NCI-H2081 treated with DMSO at 0.1 percent for 48 hours (cell line): ENCODE measurements around the gene DLG2.
"Not testable (repeated sequence)": the region's sequence is repeated elsewhere in the genome, so short reads cannot be mapped to it uniquely, and the experiment has no call there.

Experiments
- DNase-seq: peaks from one replicate; lab custom pipeline; 2025; lab: John Stamatoyannopoulos, UW

Gene DLG2

GRCh38 chr11:85444479-85444878 is 182.7 kb downstream of the DLG2 start:
- DNase-seq, result no peak

DNA sequence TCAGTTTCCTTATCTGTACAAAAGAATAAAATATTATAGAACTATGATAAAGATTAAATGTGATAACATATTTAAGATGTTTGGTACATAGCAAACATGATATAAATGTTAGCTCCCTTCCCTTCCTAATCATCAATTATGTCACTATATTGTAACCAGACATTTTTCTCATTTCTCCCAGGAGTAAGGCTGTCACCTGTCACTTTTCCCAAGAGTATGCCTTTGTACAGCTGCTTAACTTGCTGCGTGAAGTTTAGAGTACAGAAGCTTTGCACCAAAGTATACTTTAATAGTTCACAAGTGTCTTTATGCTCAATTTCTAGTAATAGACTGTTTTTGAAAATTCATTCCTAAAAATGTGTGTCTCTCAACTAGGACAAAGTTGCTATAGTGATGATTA is 186.9 kb downstream of the DLG2 start:
- DNase-seq, result no peak

DNA sequence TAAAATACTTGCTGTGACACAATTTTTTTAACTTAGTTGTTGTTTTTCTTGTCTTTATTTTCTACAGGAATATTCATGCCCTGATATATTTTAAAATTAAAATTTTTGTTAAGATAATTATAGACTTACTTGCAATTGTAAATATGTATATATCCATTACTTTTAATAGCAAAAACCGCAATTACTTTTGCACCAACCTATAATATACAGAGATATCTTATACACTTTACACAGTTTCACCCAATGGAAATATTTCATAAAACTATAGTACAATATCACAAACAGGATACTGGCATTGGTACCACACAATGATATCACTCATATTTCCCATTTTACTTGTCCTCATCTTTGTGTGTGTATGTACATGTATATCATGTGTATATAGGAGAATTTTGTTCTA is 188.8 kb downstream of the DLG2 start:
- DNase-seq, result no peak

GRCh38 chr11:85431319-85431718 is 195.8 kb downstream of the DLG2 start:
- DNase-seq, result no peak

DNA sequence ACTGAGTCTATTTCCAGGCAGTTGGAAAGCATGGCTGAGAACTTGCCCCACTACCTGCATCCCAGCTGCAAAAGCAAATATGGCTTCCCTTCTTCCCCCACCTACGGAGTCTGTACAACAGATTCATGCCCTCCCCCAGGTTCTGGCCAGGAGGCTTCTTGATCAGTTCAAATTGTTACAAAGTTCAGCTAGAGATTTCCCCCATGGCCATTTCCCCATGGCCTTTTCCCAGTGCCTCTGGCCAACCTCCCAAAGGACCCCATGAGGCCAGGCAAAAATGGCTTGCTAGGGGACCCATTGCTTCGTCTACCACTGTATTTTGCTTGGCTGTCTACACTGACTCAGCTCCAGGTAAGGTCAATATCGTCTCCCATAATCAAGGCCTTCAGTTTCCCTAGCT is 203.3 kb downstream of the DLG2 start:
- no peak for DNase-seq

DNA sequence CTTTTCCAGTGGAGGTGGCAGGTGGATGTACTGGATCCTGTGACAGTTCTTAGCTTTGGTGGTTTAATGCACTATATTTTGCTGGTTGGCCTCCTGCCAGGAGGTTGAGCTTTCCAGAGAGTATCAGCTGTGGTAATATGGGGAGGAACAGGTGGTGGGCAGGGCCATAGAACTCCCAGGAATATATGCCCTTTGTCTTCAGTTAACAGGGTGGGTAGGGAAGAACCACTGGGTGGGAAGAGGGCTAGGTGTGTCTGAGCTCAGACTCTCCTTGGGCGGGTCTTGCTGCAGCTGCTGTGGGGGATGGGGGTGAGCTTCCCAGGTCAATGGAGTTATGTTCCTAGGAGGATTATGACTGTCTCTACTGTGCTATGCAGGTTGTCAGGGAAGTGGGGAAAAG is 203.8 kb downstream of the DLG2 start:
- DNase-seq, result no peak

DNA sequence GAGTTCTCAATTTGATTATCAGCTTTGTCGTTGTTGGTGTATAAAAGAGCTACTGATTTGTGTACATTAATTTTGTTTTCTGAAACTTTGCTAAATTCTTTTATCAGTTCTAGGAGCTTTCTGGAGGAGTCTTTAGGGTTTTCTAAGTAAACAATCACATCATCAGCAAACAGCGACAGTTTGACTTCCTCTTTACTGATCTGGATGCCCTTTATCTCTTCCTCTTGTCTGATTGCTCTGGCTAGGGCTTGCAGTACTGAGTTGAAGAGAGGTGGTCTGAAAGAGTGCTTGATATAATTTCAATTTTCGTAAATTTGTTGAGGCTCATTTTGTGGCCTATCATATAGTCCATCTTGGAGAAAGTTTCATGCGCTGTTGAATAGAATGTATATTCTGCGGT is 213.0 kb downstream of the DLG2 start:
- no peak for DNase-seq

DNA sequence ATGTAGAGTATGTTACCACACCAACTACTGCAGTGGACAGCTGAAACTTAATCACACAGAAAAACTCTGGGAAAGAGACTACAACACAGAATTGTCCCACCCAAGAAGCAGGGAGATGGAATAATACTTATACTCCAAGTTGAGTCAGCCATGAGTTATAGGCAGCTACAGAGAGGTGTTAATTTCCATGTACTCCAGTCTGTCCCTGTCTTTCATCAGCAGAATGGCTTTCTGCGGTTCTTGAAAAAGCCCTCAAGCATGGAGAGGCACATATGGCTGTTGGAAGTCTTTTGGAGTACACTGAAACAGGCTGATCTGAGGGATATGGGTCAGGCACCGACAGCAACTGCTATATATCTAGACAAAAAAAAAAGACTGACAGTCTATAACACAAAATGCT is 219.5 kb downstream of the DLG2 start:
- DNase-seq, result no peak

GRCh38 chr11:85406841-85407240 is 220.3 kb downstream of the DLG2 start:
- no peak for DNase-seq

GRCh38 chr11:85406316-85406715 is 220.8 kb downstream of the DLG2 start:
- no peak for DNase-seq

GRCh38 chr11:85395515-85396055 is 231.6 kb downstream of the DLG2 start:
- DNase-seq, result not testable (repeated sequence)

DNA sequence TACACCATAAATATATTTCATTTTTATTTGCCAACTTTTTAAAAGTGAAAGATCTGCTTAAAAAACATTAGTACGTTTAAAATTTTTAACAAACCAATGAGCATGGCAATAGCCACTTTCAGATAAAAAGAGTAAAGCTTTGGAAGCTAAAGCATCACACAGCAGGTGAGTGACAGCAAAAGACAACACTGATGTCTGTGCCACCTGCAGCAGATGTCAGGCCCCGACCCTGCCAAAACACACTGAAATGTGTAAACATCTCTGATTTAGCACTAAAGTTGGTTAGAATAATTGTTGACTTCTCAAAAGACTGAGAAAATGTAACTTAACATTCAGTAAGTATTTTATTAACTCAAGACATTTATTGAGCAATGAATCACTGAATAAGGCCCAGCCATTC is 232.9 kb downstream of the DLG2 start:
- no peak for DNase-seq

GRCh38 chr11:85391141-85391540 is 236.0 kb downstream of the DLG2 start:
- DNase-seq, result no peak

GRCh38 chr11:85385547-85385946 is 241.6 kb downstream of the DLG2 start:
- no peak for DNase-seq

DNA sequence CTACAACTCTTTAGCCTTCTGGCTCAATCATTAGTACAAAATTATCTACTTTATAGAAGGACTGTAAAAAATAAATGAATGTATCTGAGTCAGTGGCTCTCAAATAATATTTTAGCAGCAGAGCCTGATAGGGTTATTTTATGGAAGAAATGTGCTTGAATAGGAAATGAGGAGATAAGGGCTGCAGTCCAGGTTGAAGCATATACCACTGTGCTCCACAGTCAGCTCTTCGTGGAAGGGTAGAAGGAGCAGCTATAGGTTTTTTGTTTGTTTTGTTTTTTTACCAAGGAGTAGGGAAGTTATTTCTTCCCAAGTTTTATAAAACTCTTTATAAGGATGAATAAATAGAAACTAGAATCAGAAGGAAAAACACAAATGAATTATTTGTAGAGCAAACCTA is 242.0 kb downstream of the DLG2 start:
- DNase-seq, result no peak

GRCh38 chr11:85379066-85379465 is 248.1 kb downstream of the DLG2 start:
- DNase-seq, result no peak

DNA sequence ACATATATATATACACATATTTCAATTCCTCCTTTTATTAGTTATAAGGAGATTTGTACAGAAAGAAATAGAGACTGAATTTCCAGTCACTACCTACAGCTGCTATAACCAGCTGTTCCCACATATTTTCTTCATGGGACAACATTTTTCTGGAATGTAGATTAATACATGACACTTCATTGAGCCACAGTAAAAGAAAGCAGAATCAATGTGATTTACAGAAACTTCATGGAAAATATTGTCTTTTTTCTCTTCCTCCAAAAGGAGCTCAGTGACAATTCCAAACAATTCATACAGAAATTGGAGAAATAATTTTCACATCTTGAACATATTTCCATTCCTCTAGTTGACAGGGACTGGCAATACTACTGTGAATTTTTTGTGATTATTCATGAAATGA is 249.2 kb downstream of the DLG2 start:
- DNase-seq, result no peak

DNA sequence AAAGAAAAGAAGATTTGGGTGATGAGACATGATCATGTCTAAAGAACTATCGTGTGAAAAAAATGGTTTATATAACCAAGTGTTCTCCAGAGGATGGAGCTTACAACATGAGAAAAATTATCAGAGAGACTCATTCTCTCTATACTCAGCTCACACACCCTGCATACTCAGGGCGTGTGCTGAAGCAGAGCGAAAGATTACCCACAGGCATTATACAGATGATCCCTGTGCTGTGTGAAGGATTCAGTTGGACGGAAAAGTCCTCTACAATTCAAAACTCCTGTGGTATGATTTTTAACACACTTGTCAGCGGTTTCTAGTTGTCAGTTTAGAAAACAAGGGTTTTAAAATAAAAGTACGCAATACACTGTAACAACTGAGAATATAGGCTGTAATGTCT is 267.3 kb downstream of the DLG2 start:
- DNase-seq, result no peak

GRCh38 chr11:85355921-85356320 is 271.2 kb downstream of the DLG2 start:
- no peak for DNase-seq

GRCh38 chr11:85349539-85349938 is 277.6 kb downstream of the DLG2 start:
- not testable (repeated sequence) for DNase-seq

- no peak for DNase-seq
These were observed 278.2 kb downstream of the DLG2 start for GRCh38 chr11:85348945-85349344.

DNA sequence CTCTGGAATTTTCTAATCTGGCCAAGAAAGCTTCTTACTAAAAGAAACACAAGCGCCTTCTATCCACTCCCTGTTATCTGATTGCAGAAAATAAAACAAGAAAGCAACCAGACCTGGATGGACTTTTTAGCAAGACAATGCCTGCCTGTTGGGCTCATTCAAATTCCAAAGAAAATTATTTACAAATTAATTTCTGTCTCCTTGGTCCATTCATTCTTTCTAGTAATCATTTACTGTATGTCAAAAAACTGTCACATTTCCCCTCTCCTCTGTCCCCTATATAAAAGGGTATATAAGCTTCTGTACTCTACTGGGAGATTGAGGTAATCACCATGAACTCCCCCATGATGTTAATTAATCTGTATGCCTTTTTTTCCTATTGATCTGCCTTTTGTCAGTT is 279.9 kb downstream of the DLG2 start:
- no peak for DNase-seq

DNA sequence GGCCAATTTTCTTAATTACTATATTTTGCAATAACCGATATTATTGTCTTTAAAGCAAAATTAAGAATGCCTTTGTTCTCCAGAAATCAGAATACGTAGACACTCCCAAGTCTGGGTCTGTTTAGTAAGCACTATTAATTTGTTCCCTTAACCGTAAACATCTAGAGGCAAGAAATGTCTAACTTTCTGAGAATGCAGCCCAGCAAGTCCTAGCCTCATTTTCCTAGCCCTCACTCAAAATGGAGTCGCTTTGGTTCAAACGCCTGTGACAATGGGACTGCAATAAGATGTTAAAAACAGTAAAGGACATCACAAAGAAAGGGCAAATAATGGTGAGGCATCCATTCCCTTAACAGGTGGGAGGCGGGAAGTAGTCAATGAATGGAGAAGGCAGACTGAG is 280.7 kb downstream of the DLG2 start:
- DNase-seq, result no peak

DNA sequence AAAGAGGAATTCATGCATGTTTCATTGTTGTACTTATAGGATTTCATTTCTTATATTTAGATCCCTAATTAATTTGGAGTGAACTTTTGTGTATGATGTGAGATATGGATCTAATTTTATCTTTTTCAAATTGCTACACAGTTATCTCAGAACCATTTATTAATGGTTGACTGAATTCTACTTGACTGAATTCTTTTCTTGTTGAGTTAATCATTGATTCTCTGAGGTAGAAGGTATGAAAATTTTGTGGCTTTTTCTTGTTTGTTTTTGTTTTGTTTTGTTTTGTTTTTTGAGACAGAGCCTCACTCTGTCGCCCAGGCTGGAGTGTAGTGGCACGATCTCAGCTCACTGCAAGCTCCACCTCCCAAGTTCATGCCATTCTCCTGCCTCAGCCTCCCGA is 286.3 kb downstream of the DLG2 start:
- not testable (repeated sequence) for DNase-seq

GRCh38 chr11:85318573-85318972 is 308.6 kb downstream of the DLG2 start:
- no peak for DNase-seq
